Neuronal stem cell (in vitro differentiated cells): ENCODE data around the gene NOS1AP.

Source experiments
- DNase-seq: peaks from one replicate; pipeline ENCODE4 v3.0.0-alpha.2; 2013; ENCODE audit warnings: low spot score
- H2AFZ ChIP-seq: one replicate; pipeline ENCODE4 v1.6.1; 2013; ENCODE audit warnings: mild to moderate bottlenecking, low read length, inconsistent platforms
- H2AK5ac ChIP-seq: 2 replicates; pipeline ENCODE4 v1.6.1; 2013; ENCODE audit warnings: low read depth, mild to moderate bottlenecking, inconsistent platforms, low read length, moderate library complexity, mixed read lengths
- H2BK120ac ChIP-seq: 2 replicates; pipeline ENCODE4 v1.6.1; 2013; ENCODE audit warnings: low read depth, mild to moderate bottlenecking, inconsistent platforms, low read length, moderate library complexity, mixed read lengths
- H2BK12ac ChIP-seq: one replicate; pipeline ENCODE4 v1.6.1; 2013; ENCODE audit warnings: low read length, inconsistent platforms
- H2BK15ac ChIP-seq: 2 replicates; pipeline ENCODE4 v1.6.1; 2013; ENCODE audit warnings: mild to moderate bottlenecking, low read length, inconsistent platforms, mixed read lengths
- H2BK5ac ChIP-seq: one replicate; pipeline ENCODE4 v1.6.1; 2013; ENCODE audit warnings: inconsistent platforms, mild to moderate bottlenecking, low read length, moderate library complexity
- H3K14ac ChIP-seq: one replicate; pipeline ENCODE4 v1.6.1; 2013; ENCODE audit warnings: low read length, inconsistent platforms
- H3K18ac ChIP-seq: 2 replicates; pipeline ENCODE4 v1.6.1; 2013; ENCODE audit warnings: low read length, inconsistent platforms
- H3K23ac ChIP-seq: 2 replicates; pipeline ENCODE4 v1.6.1; 2013; ENCODE audit warnings: low read depth, mild to moderate bottlenecking, mixed read lengths, low read length, inconsistent platforms; ENCODE audit not compliant: poor library complexity
- H3K27ac ChIP-seq: replicated peaks from 3 replicates; pipeline ENCODE4 v1.5.1; 2013; ENCODE audit warnings: low read length, inconsistent platforms
- H3K27me3 ChIP-seq, 3 experiments: 2 replicates each; pipeline ENCODE4 v1.6.1; 2013; ENCODE audit warnings: low read length in 3 of 3, mild to moderate bottlenecking in 2 of 3, inconsistent platforms in 1 of 3, low read depth in 1 of 3, mixed read lengths in 1 of 3, moderate library complexity in 1 of 3; ENCODE audit not compliant: control insufficient read depth in 3 of 3, insufficient read depth in 3 of 3
- H3K36me3 ChIP-seq, 2 donors: replicated peaks in 1 of 2; 2 replicates each; pipeline ENCODE4 v1.6.1; 2013; ENCODE audit warnings: low read length in 2 of 2; ENCODE audit not compliant: control insufficient read depth in 2 of 2, insufficient read depth in 2 of 2
- H3K4ac ChIP-seq: 2 replicates; pipeline ENCODE4 v1.6.1; 2013; ENCODE audit warnings: inconsistent platforms, mild to moderate bottlenecking, low read length, moderate library complexity
- H3K4me1 ChIP-seq, 2 donors: 1 replicate in 1 of 2; 2 replicates in 1 of 2; pipeline ENCODE4 v1.6.1; 2013; ENCODE audit warnings: low read length in 2 of 2, low read depth in 1 of 2; ENCODE audit not compliant: control insufficient read depth in 2 of 2, insufficient read depth in 1 of 2
- H3K4me2 ChIP-seq: one replicate; pipeline ENCODE4 v1.6.1; 2013; ENCODE audit warnings: mild to moderate bottlenecking, low read length, inconsistent platforms; ENCODE audit not compliant: insufficient read depth, poor library complexity, severe bottlenecking
- H3K4me3 ChIP-seq, 2 donors: 2 replicates each; pipeline ENCODE4 v1.5.1; 2013; ENCODE audit warnings: low read length in 2 of 2, mild to moderate bottlenecking in 2 of 2, inconsistent platforms in 1 of 2, moderate library complexity in 1 of 2
- H3K79me1 ChIP-seq: one replicate; pipeline ENCODE4 v1.6.1; 2013; ENCODE audit warnings: low read depth, mild to moderate bottlenecking, inconsistent platforms, low read length, moderate library complexity
- H3K9ac ChIP-seq: one replicate; pipeline ENCODE4 v1.6.1; 2013; ENCODE audit warnings: mild to moderate bottlenecking, low read depth, low read length, inconsistent platforms; ENCODE audit not compliant: poor library complexity
- H3K9me3 ChIP-seq, 2 donors: replicated peaks in 1 of 2; 2 replicates each; pipeline versions ENCODE3 to v1.6.1; 2013; ENCODE audit warnings: low read length in 2 of 2, mild to moderate bottlenecking in 2 of 2, inconsistent platforms in 1 of 2, low read depth in 1 of 2, mixed read lengths in 1 of 2, moderate library complexity in 1 of 2; ENCODE audit not compliant: control insufficient read depth in 2 of 2, insufficient read depth in 1 of 2
- H4K8ac ChIP-seq: one replicate; pipeline ENCODE4 v1.6.1; 2013; ENCODE audit warnings: low read depth, mild to moderate bottlenecking, inconsistent platforms, low read length, moderate library complexity
- H4K91ac ChIP-seq: one replicate; pipeline ENCODE4 v1.6.1; 2013; ENCODE audit warnings: low read length, low read depth, mild to moderate bottlenecking, inconsistent platforms; ENCODE audit not compliant: poor library complexity
- WGBS, 2 donors: extraction: QIAGEN DNeasy Blood & Tissue Kit; methylation state at CpG; one replicate each; pipeline ENCODE4 v1.1.7; 2013; ENCODE audit warnings: missing lambda C conversion rate in 2 of 2, mixed read lengths in 1 of 2; ENCODE audit not compliant: insufficient read length in 2 of 2, insufficient replicate concordance in 1 of 2; ENCODE audit errors: extremely low coverage in 2 of 2; 5-methylcytosine and 5-hydroxymethylcytosine counted together

Gene NOS1AP

DNA sequence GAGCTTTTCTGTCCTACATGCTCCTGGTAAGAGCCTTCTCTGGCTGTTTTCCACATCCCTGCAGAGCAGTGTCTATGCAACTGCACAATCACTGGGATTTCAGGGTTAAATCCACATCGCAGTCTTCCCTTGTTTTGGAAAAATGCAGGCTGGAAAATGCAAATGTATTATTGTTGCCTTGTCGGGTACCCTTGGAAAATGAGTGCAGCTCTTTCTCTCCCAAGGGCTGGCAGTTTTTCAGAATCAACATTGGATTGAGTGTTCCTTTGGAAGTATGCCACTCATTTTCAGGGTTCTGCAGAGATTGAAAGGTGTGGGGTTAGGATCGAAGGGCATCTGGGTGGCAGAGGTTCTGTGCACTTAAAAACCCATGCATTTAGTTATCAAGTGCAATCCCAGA lies 3.2 kb downstream of the NOS1AP start:
- Histone ChIP-seq H2BK5ac (no peak overlapping the region), H2BK15ac (no peak overlapping the region), H3K4me3 (no peak overlapping the region), H3K4ac (no peak overlapping the region), H3K18ac (no peak overlapping the region), H3K27me3 (peaks cover 0 to 5% (median 0%) of the 10 kb centered on the region in 3 experiments), H3K27ac (no peak overlapping the region), H3K9me3 (peaks cover 0 to 14% of the 10 kb centered on the region in 2 donors), H2AFZ (no peak overlapping the region), H3K9ac (no peak overlapping the region), H3K23ac (no peak overlapping the region), H3K4me2 (no peak overlapping the region), H2BK120ac (no peak overlapping the region), H3K4me1 (peaks cover 16 to 17% of the 10 kb centered on the region in 2 donors), H4K8ac (no peak overlapping the region), H2BK12ac (no peak overlapping the region), H3K36me3 (peaks cover 0 to 17% of the 10 kb centered on the region in 2 donors), H4K91ac (no peak overlapping the region), H3K14ac (no peak overlapping the region), H2AK5ac (no peak overlapping the region), H3K79me1 (peaks cover 2% of the 10 kb centered on the region)
- no peak for DNase-seq
- WGBS, 2 donors = no CpG with 5 or more reads among the region's 3 CpGs

DNA sequence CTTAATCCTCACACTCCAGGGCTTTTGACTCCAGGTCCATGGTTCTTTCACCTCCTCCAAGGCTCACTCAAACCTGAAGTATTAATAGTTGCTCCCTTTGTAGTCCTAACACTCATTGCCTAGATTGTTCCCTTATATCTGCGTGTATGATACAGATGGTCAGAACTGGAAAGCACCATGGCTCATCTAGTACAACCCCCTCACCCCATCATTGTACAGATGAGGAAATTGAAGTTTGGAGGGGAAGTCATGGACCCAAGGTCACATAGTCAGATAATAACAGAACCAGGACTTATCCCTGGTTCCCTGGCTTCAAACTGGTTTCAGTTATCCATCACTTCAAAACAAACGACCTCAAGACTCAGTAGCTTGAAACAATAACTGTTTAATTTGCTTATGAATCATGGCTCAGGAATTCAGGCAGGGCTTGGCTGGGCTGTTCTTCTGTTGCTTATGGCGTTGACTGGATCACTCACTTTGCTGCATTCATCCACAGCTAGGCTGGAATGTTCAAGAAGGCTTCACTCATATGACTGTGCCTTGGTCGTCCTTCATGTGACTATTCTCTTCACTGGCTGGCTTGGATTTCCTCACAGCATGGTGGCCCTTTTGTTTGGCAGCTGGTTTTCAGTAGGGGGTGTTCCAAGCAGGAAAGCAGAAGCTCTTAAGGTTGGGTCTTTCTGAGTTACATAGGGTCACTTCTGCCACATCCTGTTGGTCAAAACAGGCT lies 5.0 kb downstream of the NOS1AP start:
- Histone ChIP-seq H2BK12ac (no peak overlapping the region), H3K9me3 (peaks cover 0 to 14% of the 10 kb centered on the region in 2 donors), H4K8ac (no peak overlapping the region), H3K4me3 (no peak overlapping the region), H3K36me3 (peaks cover 0 to 17% of the 10 kb centered on the region in 2 donors), H3K14ac (no peak overlapping the region), H3K27me3 (peaks cover 0 to 5% (median 0%) of the 10 kb centered on the region in 3 experiments), H3K4me2 (no peak overlapping the region), H3K4me1 (peaks cover 16 to 19% of the 10 kb centered on the region in 2 donors), H4K91ac (no peak overlapping the region), H3K79me1 (peaks cover 2% of the 10 kb centered on the region), H2AFZ (no peak overlapping the region), H3K23ac (no peak overlapping the region), H3K9ac (no peak overlapping the region), H3K18ac (no peak overlapping the region), H3K4ac (no peak overlapping the region), H2BK5ac (no peak overlapping the region), H3K27ac (no peak overlapping the region), H2AK5ac (no peak overlapping the region), H2BK120ac (no peak overlapping the region), H2BK15ac (no peak overlapping the region)
- no peak for DNase-seq
- WGBS, 2 donors = no CpG with 5 or more reads among the region's 4 CpGs

- Histone ChIP-seq H2BK12ac (no peak overlapping the region), H3K23ac (no peak overlapping the region), H4K91ac (no peak overlapping the region), H3K9ac (no peak overlapping the region), H2AFZ (no peak overlapping the region), H2AK5ac (no peak overlapping the region), H3K79me1 (peaks cover 2% of the 10 kb centered on the region), H3K14ac (no peak overlapping the region), H3K18ac (peak overlapping the region; percentile 65), H3K4me3 (no peak overlapping the region), H3K36me3 (peaks cover 0 to 17% of the 10 kb centered on the region in 2 donors), H3K27me3 (peaks cover 0 to 2% (median 0%) of the 10 kb centered on the region in 3 experiments), H3K4me2 (no peak overlapping the region), H3K4me1 (peaks cover 14 to 17% of the 10 kb centered on the region in 2 donors), H3K4ac (no peak overlapping the region), H2BK5ac (no peak overlapping the region), H2BK120ac (no peak overlapping the region), H4K8ac (no peak overlapping the region), H3K27ac (no peak overlapping the region), H2BK15ac (no peak overlapping the region), H3K9me3 (peaks cover 0 to 14% of the 10 kb centered on the region in 2 donors)
- WGBS, 2 donors = no CpG with 5 or more reads among the region's 3 CpGs
- no peak for DNase-seq
Measured at GRCh38 chr1:162075862-162076261, 6.4 kb downstream of the NOS1AP start.

GRCh38 chr1:162077648-162078299 lies 8.3 kb downstream of the NOS1AP start:
- Histone ChIP-seq H3K27ac (no peak overlapping the region), H2BK15ac (no peak overlapping the region), H2AFZ (no peak overlapping the region), H3K14ac (no peak overlapping the region), H4K8ac (no peak overlapping the region), H3K4me1 (peaks cover 0 to 5% of the 10 kb centered on the region in 2 donors), H4K91ac (no peak overlapping the region), H2BK120ac (no peak overlapping the region), H2AK5ac (no peak overlapping the region), H3K9ac (no peak overlapping the region), H3K23ac (no peak overlapping the region), H3K79me1 (no peaks in the 10 kb centered on the region), H2BK12ac (no peak overlapping the region), H3K4me2 (no peak overlapping the region), H3K27me3 (no peaks in the 10 kb centered on the region), H3K9me3 (peaks cover 0 to 14% of the 10 kb centered on the region in 2 donors), H3K18ac (no peak overlapping the region), H3K4ac (no peak overlapping the region), H2BK5ac (no peak overlapping the region), H3K4me3 (no peak overlapping the region), H3K36me3 (peaks cover 0 to 17% of the 10 kb centered on the region in 2 donors)
- no peak for DNase-seq
- no CpG with 5 or more reads among the region's 1 CpG for WGBS, 2 donors
